GM12878 (cell line): Measurements from ENCODE around the gene C17orf58. TPM values are rescaled to one million over a fixed set of nuclear protein-coding genes. Genes with fewer than 3 reads are reported as not detected.

ENCODE experiments used
- ATAC-seq: fragments of 200-7000 bp; cut with Tn5 transposase; 3 replicates; pipeline ENCODE4 v1.9.1; 2020; ENCODE audit warnings: mild to moderate bottlenecking, moderate library complexity
- BruUV-seq: library from RNA; stranded (reverse); fragments of 400-500 nt; replicated peaks from 2 replicates; lab custom pipeline; 2021; lab: Mats Ljungman, UMichigan
- CTCF ChIA-PET: fragments of 300-600 bp; sonication (Branson Sonifier 250); formaldehyde crosslinking; extraction: SDS; loops from one replicate; lab custom pipeline; 2021; ENCODE audit warnings: inconsistent platforms; lab: Yijun Ruan, JAX
- POLR2A ChIA-PET: fragments of 350-600 bp; formaldehyde crosslinking; extraction: SDS; loops from one replicate; lab custom pipeline; 2021; ENCODE audit warnings: inconsistent platforms; lab: Charles Lee
- RAD21 ChIA-PET: fragments of 300-600 bp; sonication (Branson Sonifier 250); formaldehyde crosslinking; loops from one replicate; lab custom pipeline; 2023; ENCODE audit warnings: antibody characterized with exemption; ENCODE audit not compliant: unreplicated experiment; lab: Charles Lee
- SMC1A ChIA-PET: fragments of 300-600 bp; sonication (Branson Sonifier 250); formaldehyde crosslinking; loops from one replicate; lab custom pipeline; 2023; ENCODE audit not compliant: unreplicated experiment, uncharacterized antibody; lab: Charles Lee
- DNase-seq: peaks from one replicate; pipeline ENCODE4 v3.0.0-alpha.2; 2011; ENCODE audit warnings: low read depth, low spot score
- FAIRE-seq: peaks from 3 replicates; lab custom pipeline; 2011; peaks lifted over from hg19 to GRCh38; lab: Jason Lieb, UNC
- H2AFZ ChIP-seq: 2 replicates; pipeline ENCODE4 v1.6.0; 2011; ENCODE audit warnings: low read depth, low read length, control low read depth; ENCODE audit not compliant: control insufficient read depth
- H3K27ac ChIP-seq: 2 replicates; pipeline ENCODE4 v1.5.1; 2011; ENCODE audit warnings: control low read depth; ENCODE audit not compliant: control insufficient read depth, insufficient read depth
- H3K27me3 ChIP-seq, 2 experiments: replicated peaks in 1 of 2; 2 replicates each; pipeline versions ENCODE4 v1.6.0 to v1.6.1; 2011; ENCODE audit warnings: low read length in 1 of 2; ENCODE audit not compliant: control insufficient read depth in 2 of 2, insufficient read depth in 2 of 2
- H3K36me3 ChIP-seq, 2 experiments: 2 replicates each; pipeline ENCODE4 v1.5.1; 2011; ENCODE audit warnings: low read length in 1 of 2; ENCODE audit not compliant: control insufficient read depth in 2 of 2, insufficient read depth in 2 of 2
- H3K4me1 ChIP-seq: 2 replicates; pipeline ENCODE4 v1.6.1; 2011; ENCODE audit warnings: mild to moderate bottlenecking, low read length, moderate library complexity, mixed read lengths; ENCODE audit not compliant: control insufficient read depth, insufficient read depth
- H3K4me2 ChIP-seq: 2 replicates; pipeline ENCODE4 v1.6.0; 2011; ENCODE audit warnings: control low read depth; ENCODE audit not compliant: control insufficient read depth, insufficient read depth
- H3K4me3 ChIP-seq: fragments of 200-600 bp; sonication (generic); 2 replicates; pipeline ENCODE4 v1.5.1; 2016
- H3K79me2 ChIP-seq: 2 replicates; pipeline ENCODE4 v1.6.0; 2011; ENCODE audit warnings: low read length; ENCODE audit not compliant: control insufficient read depth, insufficient read depth
- H3K9ac ChIP-seq: 2 replicates; pipeline ENCODE4 v1.8.0; 2011; ENCODE audit warnings: low read length, control low read depth, mixed read lengths; ENCODE audit not compliant: control insufficient read depth, insufficient read depth
- H3K9me3 ChIP-seq: replicated peaks from 3 replicates; pipeline ENCODE4 v1.5.1; 2011; ENCODE audit warnings: mild to moderate bottlenecking, low read length; ENCODE audit not compliant: control insufficient read depth, insufficient read depth
- H4K20me1 ChIP-seq: 2 replicates; pipeline ENCODE4 v1.6.0; 2011; ENCODE audit not compliant: control insufficient read depth, insufficient read depth
- CBX5 ChIP-seq: sonication (generic); IDR thresholded peaks from 2 replicates; pipeline ENCODE4 v1.6.1; 2016; ENCODE audit warnings: low read depth, moderate library complexity, mild to moderate bottlenecking, inconsistent platforms
- ELK1 ChIP-seq: IDR thresholded peaks from 2 replicates; pipeline ENCODE4 v1.6.1; 2012; ENCODE audit warnings: low read depth, low read length, improper control_type of control experiment
- KLF5 ChIP-seq: fragments of 450-650 bp; IDR thresholded peaks from 2 replicates; pipeline ENCODE4 v1.6.1; 2014; ENCODE audit warnings: mild to moderate bottlenecking; ENCODE audit not compliant: partially characterized antibody
- SREBF1 ChIP-seq: IDR thresholded peaks from 2 replicates; pipeline ENCODE4 v1.6.1; 2012; ENCODE audit warnings: mild to moderate bottlenecking, low read length
- ZNF207 ChIP-seq: fragments of 450-650 bp; IDR thresholded peaks from 2 replicates; pipeline ENCODE4 v1.6.1; 2014; ENCODE audit warnings: antibody characterized with exemption, mild to moderate bottlenecking, borderline replicate concordance
- WGBS: methylation state at CpG from one replicate; pipeline ENCODE4 v1.1.6; 2016; ENCODE audit warnings: low lambda C conversion rate; ENCODE audit not compliant: insufficient replicate concordance, insufficient coverage; ENCODE audit errors: missing lambda C conversion rate; 5-methylcytosine and 5-hydroxymethylcytosine counted together
- in situ Hi-C: fragments of 300-500 bp; cut with MboI; formaldehyde crosslinking; loops from 9 replicates; pipeline ENCODE4 v1.14.3; 2018; ENCODE audit warnings: mixed read lengths
- intact Hi-C: fragments of 100-400 bp; cut with micrococcal nuclease; formaldehyde crosslinking; loops from one replicate; pipeline ENCODE4 v1.14.2; 2022; ENCODE audit not compliant: unreplicated experiment
- polyA plus RNA-seq, 11 experiments: library from polyadenylated mRNA; depleted of rRNA in 4 of 11; unstranded in 6 of 11; stranded (reverse) in 5 of 11; fragments of >200 nt; fragmentation: Nextera tagmentation in 4 of 11; fragmentation: Illumina TruSeq in 1 of 11; extraction: Ambion mirVana in 4 of 11; extraction: Trizol in 1 of 11; gene quantifications; 1 replicate in 1 of 11; 2 replicates in 10 of 11; pipeline versions ENCODE4 v1.2.1 to v1.2.3, GENCODE V29; 2011 to 2016; ENCODE audit warnings: inconsistent platforms in 2 of 11, missing spikeins in 2 of 11, low read depth in 1 of 11
- total RNA-seq, 4 experiments: library from RNA; depleted of rRNA in 3 of 4; stranded (reverse); fragments of >200 nt in 3 of 4; fragmentation: Illumina TruSeq in 1 of 4; extraction: Trizol in 1 of 4; gene quantifications; 2 replicates each; pipeline versions ENCODE4 v1.2.1 to v1.2.3, GENCODE V29; 2013 to 2021

Gene C17orf58
- total and polyA plus RNA-seq, 10 of the 15 experiments (the other 5 are each of a cell fraction or from before 2014, with no cell fraction given): 3.3 to 12.3 (median 6.2) TPM

- SMC1A ChIA-PET: interaction anchor here (0.5 kb wide), 1 partner anchor 135 kb away, joined by 4 read pairs; no protein-coding TSS in a partner anchor
- no peak for ATAC-seq
- POLR2A ChIA-PET: no interaction called here
- Histone ChIP-seq H3K27ac (no peak overlapping the region), H3K4me2 (no peak overlapping the region), H3K9ac (no peak overlapping the region), H3K4me1 (no peaks in the 10 kb centered on the region), H3K9me3 (no peaks in the 10 kb centered on the region)
- BruUV-seq: no TSS peak
- CTCF ChIA-PET: interaction anchor here (0.7 to 2.2 kb wide), 2 partner anchors 19 to 20 kb away, joined by 3 to 6 read pairs; no protein-coding TSS in a partner anchor
- 98% methylated on average over 8 of the region's 8 CpGs for WGBS
- intact Hi-C loops: no loop called here
- TF ChIP-seq KLF5 (no peak), CBX5 (no peak), SREBF1 (no peak), ELK1 (no peak), ZNF207 (no peak)
- TF ChIP-seq, all 136 proteins: peak for 0
- Histone ChIP-seq H3K36me3 (no peaks in the 10 kb centered on the region; a peak in 1 of 4 replicates), H3K4me3 (no peak overlapping the region), H3K79me2 (no peaks in the 10 kb centered on the region), H3K27me3 (no peaks in the 10 kb centered on the region), H2AFZ (no peak overlapping the region), H4K20me1 (no peaks in the 10 kb centered on the region)
- FAIRE-seq: peak; percentile 35
- in situ Hi-C loops: no loop called here
- RAD21 ChIA-PET: no interaction called here
- DNase-seq: no peak
Measured at GRCh38 chr17:67982686-67983382, 13.4 kb downstream of the C17orf58 start.
